GM18499 (cell line): Measurements from ENCODE around the gene DPYD.

ENCODE experiments used
- ATAC-seq: cut with Tn5 transposase; IDR thresholded peaks from one replicate; pipeline ENCODE4 v1.9.1; 2021; ENCODE audit warnings: moderate number of reproducible peaks; ENCODE audit not compliant: insufficient read depth, unreplicated experiment

DPYD gene

DNA sequence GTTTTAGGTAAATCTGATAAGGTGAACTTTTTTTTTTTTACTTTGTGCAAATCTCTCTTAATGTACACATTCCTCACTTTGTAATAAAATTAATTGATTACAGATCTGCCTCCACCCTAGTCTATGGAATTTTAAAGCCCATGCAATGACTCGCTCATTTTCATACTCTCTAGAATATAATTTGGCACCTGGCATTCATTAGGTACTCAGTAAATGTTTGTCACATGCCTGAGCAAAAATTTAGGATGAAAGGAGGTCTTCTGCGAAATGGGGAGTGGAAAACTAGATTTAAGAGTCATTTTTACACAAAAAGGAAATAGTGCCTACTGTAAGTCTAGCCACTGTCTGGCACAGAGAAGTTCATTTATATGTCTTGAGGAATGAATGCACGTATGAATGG, 350.1 kb downstream of the DPYD start:
- no peak for ATAC-seq

DNA sequence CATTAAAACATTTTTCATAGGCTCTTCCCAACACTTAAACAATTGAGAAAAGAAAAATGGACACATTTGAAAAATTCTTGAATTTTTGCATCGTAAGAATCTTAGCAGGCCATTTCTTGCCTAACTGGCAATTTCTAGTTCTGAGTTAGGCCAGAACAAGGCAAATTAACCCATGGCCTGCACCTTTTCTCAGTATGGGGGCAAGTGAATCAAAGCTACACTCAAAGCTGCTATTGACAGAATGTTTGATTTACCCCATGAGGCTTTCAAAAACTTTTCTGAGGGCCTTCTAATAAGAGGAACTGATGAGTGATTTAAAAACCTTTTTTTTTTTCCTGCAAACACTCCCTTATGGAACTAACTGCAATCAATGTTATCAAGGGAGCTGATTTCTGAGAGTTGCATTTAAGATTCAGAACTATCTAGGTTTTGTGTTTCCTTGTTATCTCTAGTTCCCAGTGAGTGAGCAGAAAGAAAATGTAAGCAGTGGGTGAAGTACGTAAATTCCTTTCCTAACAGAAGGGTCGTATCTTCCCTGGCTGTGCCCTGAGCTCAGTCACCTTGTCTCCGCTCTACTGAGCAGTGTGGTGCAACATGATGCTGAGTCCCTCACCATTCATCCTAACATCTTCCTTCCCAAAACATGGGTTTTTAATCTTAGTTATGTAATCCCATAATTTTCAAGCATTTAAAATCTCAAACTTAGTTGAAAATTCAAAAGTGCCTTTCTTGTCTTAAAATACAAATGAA, 353.7 kb downstream of the DPYD start:
- ATAC-seq, result no peak

GRCh38 chr1:97565886-97566285, 354.9 kb downstream of the DPYD start:
- ATAC-seq, result no peak

DNA sequence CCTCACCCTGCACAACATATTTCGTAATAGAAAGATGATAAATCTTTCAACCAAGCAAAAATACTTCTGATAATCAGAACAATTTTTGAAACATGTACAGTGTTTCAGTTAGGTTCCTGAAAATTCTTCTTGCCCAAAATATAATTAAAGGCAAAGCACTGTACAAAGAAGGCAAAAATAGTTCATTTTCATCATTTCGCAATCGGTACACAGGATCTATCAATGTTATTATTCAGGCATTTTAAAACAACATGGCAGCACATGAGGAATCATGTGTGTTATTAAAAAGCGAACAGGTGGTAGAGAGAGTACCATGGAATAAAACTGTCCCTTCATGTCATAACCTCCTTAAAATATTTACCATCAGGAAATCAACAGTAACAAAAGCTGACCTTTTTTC, 356.9 kb downstream of the DPYD start:
- ATAC-seq, result no peak

DNA sequence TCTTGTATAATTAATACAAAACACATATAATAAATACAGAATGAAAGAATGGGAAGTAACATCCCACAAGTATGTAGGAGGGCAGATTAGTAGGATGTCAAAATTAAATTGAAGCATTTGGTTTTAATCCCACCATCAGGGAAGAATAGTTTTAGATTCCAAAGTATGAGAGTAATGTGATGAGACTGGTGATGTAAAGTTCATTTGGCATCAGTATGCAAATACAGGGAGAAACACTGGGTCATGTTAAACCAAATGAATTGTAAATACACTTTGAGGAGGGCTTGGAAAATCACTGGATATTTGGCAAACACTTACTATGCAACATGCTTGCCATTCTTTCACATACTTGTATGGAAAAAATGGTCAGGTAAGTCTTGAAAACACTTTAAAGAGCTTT, 358.8 kb downstream of the DPYD start:
- no peak for ATAC-seq

DNA sequence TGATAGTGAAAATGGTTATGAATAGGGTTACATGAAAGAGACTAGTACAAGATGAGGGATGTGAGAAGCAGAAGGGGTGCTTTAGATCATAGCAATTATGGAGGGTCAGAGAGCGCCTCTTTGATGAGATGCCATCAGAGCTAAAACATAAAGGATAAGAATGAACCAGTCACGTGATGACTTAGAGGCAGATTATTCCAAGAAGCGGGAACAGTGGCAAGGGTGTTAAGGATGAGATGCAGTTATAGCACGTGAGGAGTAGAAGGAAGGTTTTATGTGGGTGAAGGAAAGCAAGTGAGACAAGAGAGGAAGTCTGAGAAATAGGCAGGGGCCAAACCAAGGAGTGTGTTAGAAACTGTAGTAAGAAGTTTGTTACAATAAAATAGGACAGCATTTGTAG, 360.1 kb downstream of the DPYD start:
- no peak for ATAC-seq

DNA sequence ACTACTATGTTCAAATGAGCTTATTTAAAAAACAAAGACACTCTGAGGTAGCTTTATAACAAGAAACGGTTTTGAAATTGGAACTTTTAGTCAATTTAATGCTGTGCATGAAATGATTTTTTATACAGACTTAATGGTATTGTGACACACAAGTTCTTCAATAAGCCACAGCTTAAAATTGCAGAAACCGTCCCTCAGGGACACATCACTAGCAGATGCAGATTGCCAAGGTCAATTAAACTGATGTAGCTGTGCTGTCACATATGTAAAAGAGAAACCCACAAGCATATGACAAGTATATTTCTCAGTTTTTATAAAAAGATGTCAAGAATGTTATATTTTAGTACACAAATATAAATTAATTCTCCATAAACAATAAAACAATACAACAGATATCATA, 366.9 kb downstream of the DPYD start:
- no peak for ATAC-seq

DNA sequence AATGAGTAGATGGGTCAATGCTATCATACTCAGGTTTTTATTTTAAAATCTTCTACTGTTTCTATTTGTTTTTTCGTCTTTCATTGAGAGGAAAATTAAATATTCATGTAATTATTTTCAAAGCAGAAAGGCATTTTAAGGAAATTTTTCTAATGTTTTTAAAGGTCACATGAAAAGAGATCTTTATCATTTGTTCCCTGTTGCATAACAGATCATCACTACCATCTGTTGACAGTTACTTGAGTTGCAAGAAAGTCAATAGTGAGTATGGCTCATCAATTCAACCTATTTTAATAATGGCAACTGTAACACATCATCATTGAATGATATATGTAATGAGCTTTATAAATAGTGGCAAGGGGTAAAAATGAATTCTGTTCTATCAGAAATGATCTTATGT, 369.7 kb downstream of the DPYD start:
- no peak for ATAC-seq

- ATAC-seq, result no peak
These were observed 375.4 kb downstream of the DPYD start for GRCh38 chr1:97545446-97545845.

GRCh38 chr1:97540346-97540888, 380.4 kb downstream of the DPYD start:
- ATAC-seq, result no peak

DNA sequence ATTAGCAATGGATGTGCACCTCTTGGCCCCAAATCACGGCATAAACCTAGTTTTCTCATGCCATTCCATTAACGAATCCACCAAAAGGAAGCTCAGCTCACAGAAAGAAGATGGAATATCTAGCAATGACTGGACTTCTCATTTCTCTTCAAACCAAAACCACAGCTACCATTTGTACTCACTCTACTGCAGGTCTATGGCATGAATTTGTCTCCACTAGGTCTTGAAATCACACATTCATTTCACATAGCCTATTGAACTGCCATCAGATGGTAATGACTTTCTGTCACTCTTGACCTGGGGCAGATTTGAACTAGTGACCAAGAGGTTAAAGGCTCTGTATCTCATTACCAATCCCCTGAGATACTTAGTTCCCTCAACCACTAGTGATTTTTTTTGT, 382.7 kb downstream of the DPYD start:
- ATAC-seq, result no peak

- no peak for ATAC-seq
These were observed 387.5 kb downstream of the DPYD start for GRCh38 chr1:97533358-97533757.

DNA sequence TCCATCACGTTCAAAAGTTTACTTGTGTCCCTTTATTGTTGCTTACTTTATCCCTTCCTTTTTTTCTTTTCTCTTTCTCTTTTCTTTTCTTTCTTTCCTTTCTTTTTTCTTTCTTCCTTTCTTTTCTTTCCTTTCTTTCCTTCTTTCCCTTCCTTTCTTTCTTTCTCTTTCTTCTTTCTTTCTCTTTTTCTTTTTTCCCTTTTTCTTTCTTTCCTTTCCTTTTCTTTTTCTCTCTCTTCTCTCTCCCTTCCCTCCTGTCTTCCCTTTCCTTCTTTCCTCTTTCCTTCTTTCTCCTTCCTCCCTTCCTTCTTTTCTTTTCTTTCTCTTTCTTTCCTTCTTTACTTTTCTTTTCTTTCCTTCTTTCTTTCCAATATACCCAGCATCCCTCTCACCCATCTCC, 391.2 kb downstream of the DPYD start:
- no peak for ATAC-seq

- ATAC-seq, result no peak
These were observed 396.6 kb downstream of the DPYD start for GRCh38 chr1:97524211-97524610.

DNA sequence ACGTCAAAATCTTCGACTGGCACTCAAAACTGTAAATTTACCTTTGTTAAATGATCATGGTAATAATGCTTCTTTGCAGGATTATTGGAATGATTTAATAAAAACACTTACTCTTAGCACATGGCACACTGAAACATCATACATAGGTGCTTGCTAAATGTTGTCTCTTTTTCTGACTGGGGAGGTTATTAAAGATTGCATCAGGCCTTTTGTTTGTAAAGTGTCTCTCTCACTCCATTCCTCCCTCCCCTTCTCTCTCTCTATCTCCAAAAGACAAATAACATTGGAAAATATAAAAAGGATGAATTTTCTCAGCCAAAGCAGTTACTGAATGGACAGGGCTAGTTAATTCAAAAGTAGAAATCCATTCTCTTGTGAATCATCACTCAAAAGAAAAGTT, 404.2 kb downstream of the DPYD start:
- ATAC-seq, result no peak

GRCh38 chr1:97508653-97509218, 412.1 kb downstream of the DPYD start:
- ATAC-seq, result no peak

DNA sequence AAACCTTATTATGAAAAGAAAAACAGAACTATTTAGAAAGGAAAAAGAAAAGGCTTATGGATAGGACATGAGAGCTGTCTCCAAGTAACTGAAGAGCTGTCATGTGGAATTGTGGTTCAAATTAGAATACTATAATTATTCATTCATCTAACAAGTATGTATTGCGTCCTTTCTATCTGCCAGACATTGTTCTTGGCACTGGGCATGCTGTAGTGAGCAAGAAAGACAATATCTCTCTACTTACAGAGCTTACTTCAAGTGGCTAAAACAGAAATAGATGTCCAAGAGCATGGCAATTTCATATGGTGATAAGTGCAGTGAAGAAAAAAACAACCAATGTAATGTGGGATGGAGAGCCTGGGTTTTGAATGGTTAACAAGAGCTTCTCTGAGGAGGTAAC, 413.0 kb downstream of the DPYD start:
- no peak for ATAC-seq

GRCh38 chr1:97506368-97506767, 414.5 kb downstream of the DPYD start:
- no peak for ATAC-seq

DNA sequence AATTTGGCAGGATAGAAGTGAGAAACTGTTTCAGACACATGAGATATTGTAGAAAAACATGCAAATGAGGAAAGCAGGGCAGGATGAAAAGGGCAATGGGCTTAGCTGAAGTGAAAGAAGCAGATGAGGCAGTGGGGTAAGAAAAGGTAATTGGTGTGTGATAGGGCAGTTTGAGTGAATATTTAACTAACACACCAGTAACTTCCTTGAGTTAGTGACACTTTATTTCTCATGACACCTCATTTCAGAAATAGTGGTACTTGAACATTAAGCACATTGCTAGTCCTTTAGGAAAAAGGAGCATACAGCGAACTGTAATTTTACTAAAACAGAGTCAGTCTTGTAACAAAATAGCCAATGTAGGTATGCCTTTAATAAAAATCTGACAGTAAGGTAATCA, 415.0 kb downstream of the DPYD start:
- ATAC-seq, result peak; percentile 93

DNA sequence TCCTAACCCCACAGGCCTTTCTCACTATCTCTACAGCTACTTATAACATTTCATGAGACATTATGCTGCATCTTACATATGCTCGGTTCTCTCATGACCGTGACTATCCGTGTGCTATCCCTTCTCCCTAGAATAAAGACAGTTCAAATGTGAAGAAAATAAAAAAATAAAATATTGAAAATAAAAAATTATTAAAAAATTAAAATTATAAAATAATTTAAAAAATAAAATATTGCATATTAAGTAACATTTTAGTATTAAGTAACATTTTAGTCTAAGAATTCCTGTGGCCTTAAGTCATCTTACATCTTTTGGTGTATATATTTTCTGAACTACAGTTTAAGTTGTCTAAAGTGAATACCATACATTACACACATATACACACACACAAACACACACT, 415.5 kb downstream of the DPYD start:
- no peak for ATAC-seq

GRCh38 chr1:97502360-97502759, 418.5 kb downstream of the DPYD start:
- ATAC-seq, result no peak

GRCh38 chr1:97501628-97502027, 419.2 kb downstream of the DPYD start:
- no peak for ATAC-seq
